Body of pancreas (tissue), 4 donors: ENCODE data around the gene AREG. TPM values are rescaled to one million over a fixed set of nuclear protein-coding genes. Genes with fewer than 3 reads are reported as not detected.
"Not testable (repeated sequence)": the region's sequence is repeated elsewhere in the genome, so short reads cannot be mapped to it uniquely, and the experiment has no call there.

Experiments used
- ATAC-seq: fragments of 150-250 bp; one replicate; pipeline ENCODE4 v1.9.1; 2016
- DNase-seq, 4 donors: peaks; one replicate each; pipeline ENCODE4 v3.0.0-alpha.2; 2019
- H3K27ac ChIP-seq, 4 donors: fragments of 200-600 bp; sonication (generic); 1 replicate in 3 of 4; 2 replicates in 1 of 4; pipeline versions ENCODE4 v1.5.1 to v1.6.1; 2016 to 2019; ENCODE audit warnings: mild to moderate bottlenecking in 1 of 4, mixed read lengths in 1 of 4, moderate library complexity in 1 of 4
- H3K27me3 ChIP-seq, 2 donors: fragments of 200-600 bp; sonication (generic); one replicate each; pipeline ENCODE4 v1.6.0; 2016; ENCODE audit warnings: mild to moderate bottlenecking in 1 of 2
- H3K36me3 ChIP-seq, 2 donors: fragments of 200-600 bp; sonication (generic); replicated peaks in 1 of 2; 2 replicates each; pipeline ENCODE4 v1.5.1; 2016; ENCODE audit warnings: low read depth in 2 of 2; ENCODE audit not compliant: insufficient read depth in 1 of 2
- H3K4me1 ChIP-seq: fragments of 200-600 bp; sonication (generic); one replicate; pipeline ENCODE4 v1.6.0; 2016
- H3K4me3 ChIP-seq, 2 donors: fragments of 200-600 bp; sonication (generic); 1 replicate in 1 of 2; 2 replicates in 1 of 2; pipeline ENCODE4 v1.5.1; 2016 to 2019
- H3K9me3 ChIP-seq, 3 donors: fragments of 200-600 bp; sonication (generic); 1 replicate in 2 of 3; 2 replicates in 1 of 3; pipeline ENCODE4 v1.5.1; 2016
- CTCF ChIP-seq, 7 experiments: fragments of 450-650 bp in 4 of 7; fragments of 200-600 bp in 3 of 7; sonication (generic) in 3 of 7; IDR thresholded peaks; one replicate each; pipeline ENCODE4 v1.5.1; 2016 to 2019; ENCODE audit warnings: antibody characterized with exemption in 7 of 7
- POLR2A ChIP-seq, 3 donors: fragments of 450-650 bp; IDR thresholded peaks; one replicate each; pipeline ENCODE4 v1.6.1; 2016; ENCODE audit warnings: antibody characterized with exemption in 3 of 3, mild to moderate bottlenecking in 2 of 3
- WGBS, 2 donors: methylation state at CpG; one replicate each; pipeline ENCODE4 v1.1.5; 2017; 5-methylcytosine and 5-hydroxymethylcytosine counted together
- intact Hi-C: fragments of 100-400 bp; cut with DNase I; formaldehyde crosslinking; loops from one replicate; pipeline ENCODE4 v1.15.1; 2023
- total RNA-seq, 2 donors: library from RNA; depleted of rRNA; stranded (reverse); fragments of >200 nt; gene quantifications; one replicate each; pipeline ENCODE4 v1.1.0, GENCODE V29; 2016

The AREG gene, protein sequence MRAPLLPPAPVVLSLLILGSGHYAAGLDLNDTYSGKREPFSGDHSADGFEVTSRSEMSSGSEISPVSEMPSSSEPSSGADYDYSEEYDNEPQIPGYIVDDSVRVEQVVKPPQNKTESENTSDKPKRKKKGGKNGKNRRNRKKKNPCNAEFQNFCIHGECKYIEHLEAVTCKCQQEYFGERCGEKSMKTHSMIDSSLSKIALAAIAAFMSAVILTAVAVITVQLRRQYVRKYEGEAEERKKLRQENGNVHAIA
- total RNA-seq, result 1 to 10 TPM; 4.9 to 5.6 TPM

DNA sequence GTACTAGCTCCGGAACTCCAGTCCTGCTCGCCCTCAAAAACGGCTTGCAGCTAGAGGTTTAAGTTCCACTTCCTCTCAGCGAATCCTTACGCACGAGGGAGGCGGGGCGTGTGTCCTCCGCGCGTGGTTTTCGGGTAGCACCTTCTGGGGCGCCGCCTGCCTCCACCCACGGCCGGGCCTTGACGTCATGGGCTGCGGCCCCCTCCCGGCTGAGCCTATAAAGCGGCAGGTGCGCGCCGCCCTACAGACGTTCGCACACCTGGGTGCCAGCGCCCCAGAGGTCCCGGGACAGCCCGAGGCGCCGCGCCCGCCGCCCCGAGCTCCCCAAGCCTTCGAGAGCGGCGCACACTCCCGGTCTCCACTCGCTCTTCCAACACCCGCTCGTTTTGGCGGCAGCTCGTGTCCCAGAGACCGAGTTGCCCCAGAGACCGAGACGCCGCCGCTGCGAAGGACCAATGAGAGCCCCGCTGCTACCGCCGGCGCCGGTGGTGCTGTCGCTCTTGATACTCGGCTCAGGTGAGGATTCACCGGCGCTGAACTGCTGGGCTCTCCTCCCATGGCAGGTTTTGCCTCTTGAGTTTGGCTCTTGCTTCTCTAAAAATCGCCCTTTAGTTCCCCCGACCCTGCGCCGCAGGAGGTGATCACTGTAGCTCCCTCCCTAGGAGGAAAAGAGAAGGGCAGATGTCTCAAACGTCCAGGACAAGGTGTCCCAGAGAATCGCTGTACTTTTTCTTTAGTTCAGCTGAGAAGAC, at the start of gene AREG:
AREG (plus strand) TSS at position 246 of the 752 bp plus-strand sequence; CDS start at position 456, 210 bp downstream.
- ATAC-seq, result peak; percentile 87
- TF ChIP-seq CTCF (IDR thresholded peaks at IDR 0.05) (peak in 4 of 7 experiments; percentile 35 to 52 (median 48)), POLR2A (IDR thresholded peaks at IDR 0.05) (peak; percentile 58 to 84 (median 75))
- Histone ChIP-seq H3K27ac (peak within 1 kb of the TSS in 3 of 4 donors; percentile 61 to 78 (median 70)), H3K9me3 (no peaks in the 10 kb centered on the region), H3K4me1 (peaks cover 7% of the 10 kb centered on the region), H3K27me3 (peaks cover 0 to 8% of the 10 kb centered on the region in 2 donors), H3K4me3 (peak within 1 kb of the TSS; percentile 4 to 36), H3K36me3 (no peaks in the 10 kb centered on the region)
- intact Hi-C loops, result no loop called here
- DNase-seq, result peak; percentile 71 to 86 (median 76)
- WGBS, 2 donors, result 1 to 2% methylated on average over 52 to 64 of the region's 64 CpGs

DNA sequence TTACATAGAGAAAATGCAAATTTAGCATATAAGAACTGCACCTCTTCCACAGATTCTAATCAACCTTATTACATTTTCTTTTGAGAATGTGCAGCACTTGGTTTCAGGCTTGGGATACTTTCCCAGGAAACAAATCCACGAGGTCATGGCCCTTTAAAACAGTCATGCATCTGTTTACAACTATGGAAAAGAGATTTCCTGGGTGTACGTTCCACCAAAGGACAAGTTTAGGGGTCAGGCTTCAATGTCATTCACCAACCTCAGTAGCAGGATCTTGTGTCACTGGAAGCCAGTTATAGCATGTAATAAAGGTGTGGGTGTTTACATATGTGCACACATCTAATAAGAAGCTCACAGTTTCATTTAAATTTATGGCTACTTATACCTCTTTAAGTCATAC, 49.3 kb upstream of the AREG start:
- no peaks in the 10 kb centered on the region for H3K36me3 ChIP-seq
- H3K27ac ChIP-seq, result no peak overlapping the region
- DNase-seq (no peak), ATAC-seq (no peak)
- 29 to 37% methylated on average over 2 of the region's 2 CpGs for WGBS, 2 donors
- no peaks in the 10 kb centered on the region for H3K4me1 ChIP-seq
- TF ChIP-seq CTCF (IDR thresholded peaks at IDR 0.05) (no peak), POLR2A (IDR thresholded peaks at IDR 0.05) (no peak)
- no peaks in the 10 kb centered on the region for H3K27me3 ChIP-seq
- no peaks in the 10 kb centered on the region for H3K9me3 ChIP-seq
- no peak overlapping the region for H3K4me3 ChIP-seq
- intact Hi-C loops, result no loop called here

- no peaks in the 10 kb centered on the region for H3K27me3 ChIP-seq
- H3K4me3 ChIP-seq, result no peak overlapping the region
- intact Hi-C loops, result no loop called here
- ATAC-seq (no peak), DNase-seq (no peak)
- no peak overlapping the region for H3K27ac ChIP-seq
- H3K36me3 ChIP-seq, result no peaks in the 10 kb centered on the region
- TF ChIP-seq POLR2A (IDR thresholded peaks at IDR 0.05) (no peak), CTCF (IDR thresholded peaks at IDR 0.05) (no peak)
- 69% methylated on average over 6 of the region's 6 CpGs for WGBS, 2 donors
- H3K4me1 ChIP-seq, result no peaks in the 10 kb centered on the region
- H3K9me3 ChIP-seq, result no peaks in the 10 kb centered on the region
Measured at GRCh38 chr4:74397748-74398426, 47.0 kb upstream of the AREG start.

DNA sequence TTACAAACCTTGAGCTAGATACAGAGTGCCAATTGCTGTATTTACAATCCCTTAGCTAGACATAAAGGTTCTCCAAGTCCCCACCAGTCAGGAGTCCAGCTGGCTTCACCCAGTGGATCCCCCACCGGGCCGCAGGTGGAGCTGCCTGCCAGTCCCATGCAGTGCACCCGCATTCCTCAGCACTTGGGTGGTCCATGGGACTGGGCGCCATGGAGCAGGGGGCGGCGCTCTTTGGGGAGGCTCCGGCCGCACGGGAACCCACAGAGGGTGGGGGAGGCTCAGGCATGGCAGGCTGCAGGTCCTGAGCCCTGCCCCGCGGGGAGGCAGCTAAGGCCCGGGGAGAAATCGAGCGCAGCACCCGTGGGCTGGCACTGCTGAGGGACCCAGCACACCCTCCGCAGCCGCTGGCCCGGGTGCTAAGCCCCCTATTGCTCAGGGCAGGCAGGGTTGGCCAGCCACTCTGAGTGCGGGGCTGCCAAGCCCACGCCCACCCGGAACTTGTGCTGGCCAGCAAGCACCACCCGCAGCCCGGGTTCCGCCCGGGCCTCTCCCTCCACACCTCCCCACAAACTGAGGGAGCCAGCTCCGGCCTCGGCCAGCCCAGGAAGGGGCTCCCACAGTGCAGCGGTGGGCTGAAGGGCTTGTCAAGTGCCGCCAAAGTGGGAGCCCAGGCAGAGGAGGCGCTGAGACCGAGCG, 45.9 kb upstream of the AREG start:
- H3K9me3 ChIP-seq, intact Hi-C loops, H3K4me3 ChIP-seq, ATAC-seq, H3K36me3 ChIP-seq, H3K4me1 ChIP-seq, DNase-seq, H3K27me3 ChIP-seq, H3K27ac ChIP-seq: not testable (repeated sequence)
- WGBS, 2 donors, result 92 to 100% methylated on average over 1 to 32 of the region's 32 CpGs

- DNase-seq, result no peak
- no peak overlapping the region for H3K27ac ChIP-seq
- H3K4me1 ChIP-seq, result no peaks in the 10 kb centered on the region
- H3K27me3 ChIP-seq, result no peaks in the 10 kb centered on the region
- WGBS, 2 donors, result 68 to 77% methylated on average over 10 of the region's 10 CpGs
- ATAC-seq, result no peak
- intact Hi-C loops, result no loop called here
- no peak overlapping the region for H3K4me3 ChIP-seq
- no peak for TF ChIP-seq POLR2A (IDR thresholded peaks at IDR 0.05)
- no peak for TF ChIP-seq CTCF (IDR thresholded peaks at IDR 0.05)
- H3K36me3 ChIP-seq, result no peaks in the 10 kb centered on the region
- H3K9me3 ChIP-seq, result no peaks in the 10 kb centered on the region
Measured at GRCh38 chr4:74400395-74400794, 44.5 kb upstream of the AREG start.
